PFSK-1 (cell line): Measurements from ENCODE around the gene SLC39A8.

Experiments used
- POLR2AphosphoS5 ChIP-seq: IDR thresholded peaks from 2 replicates; pipeline ENCODE4 v1.6.1; 2012; ENCODE audit warnings: low read depth, mild to moderate bottlenecking, control low read depth, low read length, moderate library complexity
- SIN3A ChIP-seq: IDR thresholded peaks from 2 replicates; pipeline ENCODE4 v1.6.1; 2012; ENCODE audit warnings: mild to moderate bottlenecking, low read length, moderate library complexity, borderline replicate concordance; ENCODE audit not compliant: insufficient read depth
- TAF1 ChIP-seq: IDR thresholded peaks from 2 replicates; pipeline ENCODE4 v1.6.1; 2012; ENCODE audit warnings: low read length, control low read depth, borderline replicate concordance; ENCODE audit not compliant: insufficient read depth
- TF ChIP-seq, protein P1 (sequence below), 2 experiments: IDR thresholded peaks; 2 replicates each; pipeline versions ENCODE4 v1.6.1 to v1.8.0; 2011 to 2012; ENCODE audit warnings: low read depth in 2 of 2, low read length in 2 of 2, control low read depth in 1 of 2, inconsistent platforms in 1 of 2, mild to moderate bottlenecking in 1 of 2, moderate library complexity in 1 of 2; ENCODE audit not compliant: insufficient read depth in 1 of 2

DNA sequence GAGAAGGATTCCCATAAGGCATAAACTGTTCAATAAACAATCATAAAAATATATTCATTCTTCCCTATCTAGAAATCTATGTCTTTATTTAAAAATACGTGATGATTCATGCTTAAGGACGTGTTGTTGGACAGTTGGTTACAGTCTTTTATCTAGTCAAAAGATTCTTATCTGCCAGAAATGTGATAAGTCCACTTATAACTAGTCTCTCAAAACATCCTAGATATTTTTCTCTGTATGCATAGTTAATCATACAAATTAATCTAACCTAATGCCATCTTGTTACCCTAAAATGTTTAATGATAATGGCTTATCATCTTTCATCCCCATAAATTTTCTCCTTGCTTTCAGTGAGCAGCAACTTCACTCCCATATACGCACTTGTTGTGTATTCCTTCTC is 89.0 kb downstream of the SLC39A8 start:
- TF ChIP-seq POLR2AphosphoS5 (no peak), SIN3A (no peak), TAF1 (no peak)
- TF ChIP-seq, protein P1, sequence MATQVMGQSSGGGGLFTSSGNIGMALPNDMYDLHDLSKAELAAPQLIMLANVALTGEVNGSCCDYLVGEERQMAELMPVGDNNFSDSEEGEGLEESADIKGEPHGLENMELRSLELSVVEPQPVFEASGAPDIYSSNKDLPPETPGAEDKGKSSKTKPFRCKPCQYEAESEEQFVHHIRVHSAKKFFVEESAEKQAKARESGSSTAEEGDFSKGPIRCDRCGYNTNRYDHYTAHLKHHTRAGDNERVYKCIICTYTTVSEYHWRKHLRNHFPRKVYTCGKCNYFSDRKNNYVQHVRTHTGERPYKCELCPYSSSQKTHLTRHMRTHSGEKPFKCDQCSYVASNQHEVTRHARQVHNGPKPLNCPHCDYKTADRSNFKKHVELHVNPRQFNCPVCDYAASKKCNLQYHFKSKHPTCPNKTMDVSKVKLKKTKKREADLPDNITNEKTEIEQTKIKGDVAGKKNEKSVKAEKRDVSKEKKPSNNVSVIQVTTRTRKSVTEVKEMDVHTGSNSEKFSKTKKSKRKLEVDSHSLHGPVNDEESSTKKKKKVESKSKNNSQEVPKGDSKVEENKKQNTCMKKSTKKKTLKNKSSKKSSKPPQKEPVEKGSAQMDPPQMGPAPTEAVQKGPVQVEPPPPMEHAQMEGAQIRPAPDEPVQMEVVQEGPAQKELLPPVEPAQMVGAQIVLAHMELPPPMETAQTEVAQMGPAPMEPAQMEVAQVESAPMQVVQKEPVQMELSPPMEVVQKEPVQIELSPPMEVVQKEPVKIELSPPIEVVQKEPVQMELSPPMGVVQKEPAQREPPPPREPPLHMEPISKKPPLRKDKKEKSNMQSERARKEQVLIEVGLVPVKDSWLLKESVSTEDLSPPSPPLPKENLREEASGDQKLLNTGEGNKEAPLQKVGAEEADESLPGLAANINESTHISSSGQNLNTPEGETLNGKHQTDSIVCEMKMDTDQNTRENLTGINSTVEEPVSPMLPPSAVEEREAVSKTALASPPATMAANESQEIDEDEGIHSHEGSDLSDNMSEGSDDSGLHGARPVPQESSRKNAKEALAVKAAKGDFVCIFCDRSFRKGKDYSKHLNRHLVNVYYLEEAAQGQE (IDR thresholded peaks at IDR 0.05; ENCODE audit: insufficient read depth in 1 of 2, low read depth in 2 of 2, low read length in 2 of 2) = no peak
